GM12878 (cell line): ENCODE measurements around the gene SERINC5. TPM values are rescaled to one million over a fixed set of nuclear protein-coding genes. Genes with fewer than 3 reads are reported as not detected.

Experiments
- ATAC-seq: fragments of 200-7000 bp; cut with Tn5 transposase; 3 replicates; pipeline ENCODE4 v1.9.1; 2020; ENCODE audit warnings: mild to moderate bottlenecking, moderate library complexity
- BruUV-seq: library from RNA; stranded (reverse); fragments of 400-500 nt; replicated peaks from 2 replicates; lab custom pipeline; 2021; lab: Mats Ljungman, UMichigan
- CTCF ChIA-PET: fragments of 300-600 bp; sonication (Branson Sonifier 250); formaldehyde crosslinking; extraction: SDS; loops from one replicate; lab custom pipeline; 2021; ENCODE audit warnings: inconsistent platforms; lab: Yijun Ruan, JAX
- POLR2A ChIA-PET: fragments of 350-600 bp; formaldehyde crosslinking; extraction: SDS; loops from one replicate; lab custom pipeline; 2021; ENCODE audit warnings: inconsistent platforms; lab: Charles Lee
- RAD21 ChIA-PET: fragments of 300-600 bp; sonication (Branson Sonifier 250); formaldehyde crosslinking; loops from one replicate; lab custom pipeline; 2023; ENCODE audit warnings: antibody characterized with exemption; ENCODE audit not compliant: unreplicated experiment; lab: Charles Lee
- SMC1A ChIA-PET: fragments of 300-600 bp; sonication (Branson Sonifier 250); formaldehyde crosslinking; loops from one replicate; lab custom pipeline; 2023; ENCODE audit not compliant: unreplicated experiment, uncharacterized antibody; lab: Charles Lee
- DNase-seq: peaks from one replicate; pipeline ENCODE4 v3.0.0-alpha.2; 2011; ENCODE audit warnings: low read depth, low spot score
- FAIRE-seq: peaks from 3 replicates; lab custom pipeline; 2011; peaks lifted over from hg19 to GRCh38; lab: Jason Lieb, UNC
- H2AFZ ChIP-seq: 2 replicates; pipeline ENCODE4 v1.6.0; 2011; ENCODE audit warnings: low read depth, low read length, control low read depth; ENCODE audit not compliant: control insufficient read depth
- H3K27ac ChIP-seq: 2 replicates; pipeline ENCODE4 v1.5.1; 2011; ENCODE audit warnings: control low read depth; ENCODE audit not compliant: control insufficient read depth, insufficient read depth
- H3K27me3 ChIP-seq, 2 experiments: replicated peaks in 1 of 2; 2 replicates each; pipeline versions ENCODE4 v1.6.0 to v1.6.1; 2011; ENCODE audit warnings: low read length in 1 of 2; ENCODE audit not compliant: control insufficient read depth in 2 of 2, insufficient read depth in 2 of 2
- H3K36me3 ChIP-seq, 2 experiments: 2 replicates each; pipeline ENCODE4 v1.5.1; 2011; ENCODE audit warnings: low read length in 1 of 2; ENCODE audit not compliant: control insufficient read depth in 2 of 2, insufficient read depth in 2 of 2
- H3K4me1 ChIP-seq: 2 replicates; pipeline ENCODE4 v1.6.1; 2011; ENCODE audit warnings: mild to moderate bottlenecking, low read length, moderate library complexity, mixed read lengths; ENCODE audit not compliant: control insufficient read depth, insufficient read depth
- H3K4me2 ChIP-seq: 2 replicates; pipeline ENCODE4 v1.6.0; 2011; ENCODE audit warnings: control low read depth; ENCODE audit not compliant: control insufficient read depth, insufficient read depth
- H3K4me3 ChIP-seq: fragments of 200-600 bp; sonication (generic); 2 replicates; pipeline ENCODE4 v1.5.1; 2016
- H3K79me2 ChIP-seq: 2 replicates; pipeline ENCODE4 v1.6.0; 2011; ENCODE audit warnings: low read length; ENCODE audit not compliant: control insufficient read depth, insufficient read depth
- H3K9ac ChIP-seq: 2 replicates; pipeline ENCODE4 v1.8.0; 2011; ENCODE audit warnings: low read length, control low read depth, mixed read lengths; ENCODE audit not compliant: control insufficient read depth, insufficient read depth
- H3K9me3 ChIP-seq: replicated peaks from 3 replicates; pipeline ENCODE4 v1.5.1; 2011; ENCODE audit warnings: mild to moderate bottlenecking, low read length; ENCODE audit not compliant: control insufficient read depth, insufficient read depth
- H4K20me1 ChIP-seq: 2 replicates; pipeline ENCODE4 v1.6.0; 2011; ENCODE audit not compliant: control insufficient read depth, insufficient read depth
- ATF3 ChIP-seq: IDR thresholded peaks from 2 replicates; pipeline ENCODE4 v1.6.1; 2011; ENCODE audit warnings: low read depth, mild to moderate bottlenecking, low read length, moderate library complexity, borderline replicate concordance; ENCODE audit errors: extremely low read depth
- BCL11A ChIP-seq: IDR thresholded peaks from 2 replicates; pipeline ENCODE4 v1.6.1; 2011; ENCODE audit warnings: low read depth, low read length
- CBX3 ChIP-seq: fragments of 200-600 bp; sonication (generic); IDR thresholded peaks from 2 replicates; pipeline ENCODE4 v1.6.1; 2016; ENCODE audit warnings: low read depth, borderline replicate concordance
- EGR1 ChIP-seq, 2 experiments: IDR thresholded peaks; 1 replicate in 1 of 2; 2 replicates in 1 of 2; pipeline ENCODE4 v1.6.1; 2011 to 2012; ENCODE audit warnings: low read depth in 2 of 2, low read length in 2 of 2, borderline replicate concordance in 1 of 2, mild to moderate bottlenecking in 1 of 2, moderate library complexity in 1 of 2
- MTA3 ChIP-seq: IDR thresholded peaks from 2 replicates; pipeline ENCODE4 v1.6.1; 2012; ENCODE audit warnings: low read length, inconsistent platforms, borderline replicate concordance
- MYC ChIP-seq: IDR thresholded peaks from 2 replicates; pipeline ENCODE4 v1.6.1; 2011; ENCODE audit warnings: mild to moderate bottlenecking, low read length, moderate library complexity, inconsistent platforms; ENCODE audit not compliant: insufficient read depth, insufficient replicate concordance, insufficient read length, severe bottlenecking
- NFYA ChIP-seq: IDR thresholded peaks from 2 replicates; pipeline ENCODE4 v1.6.1; 2011; ENCODE audit warnings: low read depth, mild to moderate bottlenecking, low read length, improper control_type of control experiment, borderline replicate concordance
- NR2C1 ChIP-seq: fragments of 450-650 bp; IDR thresholded peaks from 2 replicates; pipeline ENCODE4 v1.6.1; 2017; ENCODE audit warnings: antibody characterized with exemption, mild to moderate bottlenecking, moderate library complexity
- RELA ChIP-seq: fragments of 450-650 bp; IDR thresholded peaks from 2 replicates; pipeline ENCODE4 v1.8.0; 2014; ENCODE audit warnings: borderline replicate concordance; ENCODE audit not compliant: partially characterized antibody
- SIX5 ChIP-seq: IDR thresholded peaks from 2 replicates; pipeline ENCODE4 v1.6.1; 2011; ENCODE audit warnings: mild to moderate bottlenecking, low read depth, low read length, moderate library complexity; ENCODE audit not compliant: severe bottlenecking
- SMC3 ChIP-seq: IDR thresholded peaks from 2 replicates; pipeline ENCODE4 v1.6.1; 2011; ENCODE audit warnings: low read length, improper control_type of control experiment, borderline replicate concordance
- SUZ12 ChIP-seq: fragments of 200-600 bp; sonication (generic); IDR thresholded peaks from one replicate; pipeline ENCODE4 v1.6.1; 2018; ENCODE audit warnings: antibody characterized with exemption, mild to moderate bottlenecking; ENCODE audit not compliant: unreplicated experiment
- TCF3 ChIP-seq: IDR thresholded peaks from 2 replicates; pipeline ENCODE4 v1.6.1; 2012; ENCODE audit warnings: low read depth, mild to moderate bottlenecking, low read length, borderline replicate concordance; ENCODE audit not compliant: insufficient read depth
- ZBTB33 ChIP-seq: fragments of 450-650 bp; IDR thresholded peaks from 2 replicates; pipeline ENCODE4 v1.6.1; 2017; ENCODE audit warnings: mild to moderate bottlenecking
- ZNF217 ChIP-seq: fragments of 450-650 bp; IDR thresholded peaks from 2 replicates; pipeline ENCODE4 v1.6.1; 2017; ENCODE audit warnings: antibody characterized with exemption, mild to moderate bottlenecking
- ZNF274 ChIP-seq: IDR thresholded peaks from one replicate; pipeline ENCODE4 v1.8.0; 2011; ENCODE audit not compliant: insufficient read length, insufficient read depth
- ZNF687 ChIP-seq: fragments of 450-650 bp; IDR thresholded peaks from 2 replicates; pipeline ENCODE4 v1.6.1; 2017; ENCODE audit warnings: mild to moderate bottlenecking, moderate library complexity
- ZZZ3 ChIP-seq: IDR thresholded peaks from 2 replicates; pipeline ENCODE4 v1.6.1; 2011; ENCODE audit warnings: low read depth; ENCODE audit not compliant: control insufficient read depth, insufficient read length
- WGBS: methylation state at CpG from one replicate; pipeline ENCODE4 v1.1.6; 2016; ENCODE audit warnings: low lambda C conversion rate; ENCODE audit not compliant: insufficient replicate concordance, insufficient coverage; ENCODE audit errors: missing lambda C conversion rate; 5-methylcytosine and 5-hydroxymethylcytosine counted together
- in situ Hi-C: fragments of 300-500 bp; cut with MboI; formaldehyde crosslinking; loops from 9 replicates; pipeline ENCODE4 v1.14.3; 2018; ENCODE audit warnings: mixed read lengths
- intact Hi-C: fragments of 100-400 bp; cut with micrococcal nuclease; formaldehyde crosslinking; loops from one replicate; pipeline ENCODE4 v1.14.2; 2022; ENCODE audit not compliant: unreplicated experiment
- polyA plus RNA-seq, 11 experiments: library from polyadenylated mRNA; depleted of rRNA in 4 of 11; unstranded in 6 of 11; stranded (reverse) in 5 of 11; fragments of >200 nt; fragmentation: Nextera tagmentation in 4 of 11; fragmentation: Illumina TruSeq in 1 of 11; extraction: Ambion mirVana in 4 of 11; extraction: Trizol in 1 of 11; gene quantifications; 1 replicate in 1 of 11; 2 replicates in 10 of 11; pipeline versions ENCODE4 v1.2.1 to v1.2.3, GENCODE V29; 2011 to 2016; ENCODE audit warnings: inconsistent platforms in 2 of 11, missing spikeins in 2 of 11, low read depth in 1 of 11
- total RNA-seq, 4 experiments: library from RNA; depleted of rRNA in 3 of 4; stranded (reverse); fragments of >200 nt in 3 of 4; fragmentation: Illumina TruSeq in 1 of 4; extraction: Trizol in 1 of 4; gene quantifications; 2 replicates each; pipeline versions ENCODE4 v1.2.1 to v1.2.3, GENCODE V29; 2013 to 2021

Gene SERINC5
- total and polyA plus RNA-seq, 10 of the 15 experiments (the other 5 are each of a cell fraction or from before 2014, with no cell fraction given) = 0.66 to 7.0 (median 2.8) TPM

- Histone ChIP-seq H4K20me1 (no peaks in the 10 kb centered on the region), H3K4me2 (no peak overlapping the region), H3K9me3 (no peaks in the 10 kb centered on the region), H3K4me3 (no peak overlapping the region), H3K9ac (no peak overlapping the region), H3K36me3 (no peaks in the 10 kb centered on the region), H2AFZ (no peak overlapping the region), H3K4me1 (no peaks in the 10 kb centered on the region), H3K27ac (no peak overlapping the region), H3K27me3 (no peaks in the 10 kb centered on the region), H3K79me2 (no peaks in the 10 kb centered on the region)
- intact Hi-C loops = loop anchor here (1.0 to 10.0 kb wide), 6 partner anchors 36 to 581 kb away; partner anchors contain the start of genes FAM151B and SERINC5
- no peak for FAIRE-seq
- BruUV-seq = no TSS peak
- ChIA-PET CTCF (interaction anchor here (0.6 to 12.7 kb wide), 12 partner anchors 9 to 579 kb away, joined by 3 to 230 read pairs (median 8); no protein-coding TSS in a partner anchor), POLR2A (interaction anchor here (1.3 kb wide), 1 partner anchor 184 kb away, joined by 8 read pairs; no protein-coding TSS in a partner anchor), SMC1A (interaction anchor here (1.1 to 6.0 kb wide), 10 partner anchors 10 to 578 kb away, joined by 3 to 146 read pairs (median 7); no protein-coding TSS in a partner anchor), RAD21 (interaction anchor here (1.1 to 9.8 kb wide), 10 partner anchors 35 to 241 kb away, joined by 3 to 205 read pairs (median 8); partner anchors contain the start of gene SERINC5)
- TF ChIP-seq ZBTB33 = no peak
- TF ChIP-seq SIX5 = no peak
- TF ChIP-seq ZNF217 = no peak
- TF ChIP-seq CBX3 = no peak
- TF ChIP-seq SMC3 = no peak
- TF ChIP-seq NFYA = no peak
- no peak for TF ChIP-seq NR2C1
- TF ChIP-seq ZZZ3 = no peak
- no peak for TF ChIP-seq MTA3
- no peak for TF ChIP-seq RELA
- no peak for TF ChIP-seq ZNF687
- no peak for TF ChIP-seq EGR1 (IDR thresholded peaks at IDR 0.05; ENCODE audit: borderline replicate concordance in 1 of 2, low read depth in 2 of 2, low read length in 2 of 2)
- TF ChIP-seq SUZ12 = no peak
- TF ChIP-seq MYC = no peak
- TF ChIP-seq ATF3 = no peak
- no peak for TF ChIP-seq ZNF274
- no peak for TF ChIP-seq TCF3
- TF ChIP-seq BCL11A = no peak
- 69% methylated on average over 5 of the region's 5 CpGs for WGBS
- DNase-seq = no peak
- in situ Hi-C loops = loop anchor here (5.0 kb wide), 2 partner anchors 206 to 581 kb away; no protein-coding TSS in a partner anchor
- no peak for ATAC-seq
Measured at GRCh38 chr5:80090884-80091166, 165.0 kb downstream of the SERINC5 start.
